HK-2 (cell line): ENCODE measurements around the gene AMZ1.

Experiments
- DNase-seq: peaks from one replicate; pipeline ENCODE4 v3.0.0-alpha.2; 2018; ENCODE audit not compliant: unreplicated experiment

The AMZ1 gene, protein sequence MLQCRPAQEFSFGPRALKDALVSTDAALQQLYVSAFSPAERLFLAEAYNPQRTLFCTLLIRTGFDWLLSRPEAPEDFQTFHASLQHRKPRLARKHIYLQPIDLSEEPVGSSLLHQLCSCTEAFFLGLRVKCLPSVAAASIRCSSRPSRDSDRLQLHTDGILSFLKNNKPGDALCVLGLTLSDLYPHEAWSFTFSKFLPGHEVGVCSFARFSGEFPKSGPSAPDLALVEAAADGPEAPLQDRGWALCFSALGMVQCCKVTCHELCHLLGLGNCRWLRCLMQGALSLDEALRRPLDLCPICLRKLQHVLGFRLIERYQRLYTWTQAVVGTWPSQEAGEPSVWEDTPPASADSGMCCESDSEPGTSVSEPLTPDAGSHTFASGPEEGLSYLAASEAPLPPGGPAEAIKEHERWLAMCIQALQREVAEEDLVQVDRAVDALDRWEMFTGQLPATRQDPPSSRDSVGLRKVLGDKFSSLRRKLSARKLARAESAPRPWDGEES

DNA sequence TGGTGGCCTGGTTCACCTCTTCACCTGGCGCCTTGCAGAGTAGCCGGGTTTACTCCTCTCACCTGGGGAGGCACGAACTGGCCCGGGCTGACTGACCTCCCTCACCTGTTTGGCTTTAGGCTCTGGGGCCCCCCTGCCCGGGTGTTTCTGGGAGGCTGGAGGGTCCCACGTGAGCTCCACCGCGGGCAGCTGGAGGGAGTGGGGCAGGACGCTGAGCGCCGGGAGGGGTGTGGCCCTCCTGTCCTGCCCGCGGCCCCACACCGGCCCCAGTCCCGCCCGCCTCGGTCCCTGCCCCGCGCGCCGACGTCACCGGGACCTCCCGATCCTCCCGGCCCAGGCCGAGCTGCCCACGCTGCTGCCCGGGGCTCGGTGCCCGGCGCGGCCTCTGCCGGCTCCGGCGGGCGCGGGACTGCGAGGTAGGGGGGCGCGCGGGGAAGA is at the start of gene AMZ1:
Gene AMZ1 (plus strand): TSS at position 322 of the 438 bp plus-strand sequence. CDS start 12,250 bp downstream, outside the sequence.
- peak; percentile 73 for DNase-seq

DNA sequence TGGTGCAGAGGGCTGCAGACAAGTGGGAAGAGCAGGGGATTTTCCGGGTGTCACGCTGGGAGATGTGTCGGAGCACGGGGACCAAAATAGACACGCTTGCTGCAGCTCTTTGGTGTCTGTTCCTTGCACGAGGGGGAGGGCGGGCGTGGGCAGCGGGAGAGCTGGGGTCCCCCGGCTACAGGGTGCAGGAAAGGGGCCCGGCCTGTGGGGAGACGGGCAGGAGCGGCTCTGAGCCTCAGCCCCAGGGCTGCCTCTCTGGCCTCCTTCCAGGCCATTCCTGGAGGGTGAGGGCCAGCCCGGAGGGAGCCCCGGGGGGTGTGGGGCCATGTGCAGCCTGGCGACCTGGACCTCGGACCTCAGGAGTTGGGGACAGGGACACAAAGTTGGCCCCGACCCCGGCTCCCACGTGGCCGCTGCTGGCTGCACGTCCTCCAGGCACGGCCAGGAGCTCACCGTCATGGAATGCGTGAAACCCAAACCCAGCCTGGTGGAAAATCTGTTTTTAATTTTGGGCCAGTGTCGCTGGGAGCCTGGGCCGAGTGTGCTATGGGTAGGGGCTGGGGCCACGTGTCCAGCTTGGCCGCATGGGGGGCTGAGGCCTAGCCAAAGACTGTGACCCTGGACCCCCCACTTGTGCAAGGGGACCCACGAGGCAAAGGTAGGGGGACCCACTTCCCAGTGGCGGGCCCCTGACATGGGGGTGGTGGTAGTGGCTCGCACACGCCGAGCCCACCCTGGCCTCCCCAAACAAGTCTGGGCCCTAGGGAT is 49.6 kb upstream of the AMZ1 start:
- peak; percentile 67 for DNase-seq

DNA sequence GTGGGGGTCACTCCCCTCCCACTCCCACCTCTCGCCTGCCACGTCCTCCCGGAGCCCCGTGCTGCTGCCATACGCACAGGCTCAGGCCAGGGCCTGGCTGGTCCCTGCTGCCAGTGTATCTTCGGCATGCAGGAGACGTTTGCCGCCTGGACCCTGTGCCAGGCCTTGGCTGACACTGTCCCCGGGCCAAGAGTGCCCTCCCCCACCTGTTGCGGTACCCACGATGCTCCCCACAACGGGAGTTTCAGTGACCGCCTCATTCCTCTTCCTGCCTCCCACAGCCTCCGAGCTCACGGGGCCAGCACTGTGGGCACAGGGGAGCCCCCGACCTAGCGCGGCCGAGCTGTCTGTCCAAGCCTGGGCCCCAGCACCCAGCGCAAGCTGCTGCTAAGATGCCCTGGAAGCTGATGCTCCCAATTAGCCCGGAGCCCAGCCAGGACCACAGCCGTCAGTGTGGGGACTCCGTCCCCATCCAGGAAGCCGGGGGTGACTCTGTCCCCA is 48.8 kb upstream of the AMZ1 start:
- DNase-seq = no peak

DNA sequence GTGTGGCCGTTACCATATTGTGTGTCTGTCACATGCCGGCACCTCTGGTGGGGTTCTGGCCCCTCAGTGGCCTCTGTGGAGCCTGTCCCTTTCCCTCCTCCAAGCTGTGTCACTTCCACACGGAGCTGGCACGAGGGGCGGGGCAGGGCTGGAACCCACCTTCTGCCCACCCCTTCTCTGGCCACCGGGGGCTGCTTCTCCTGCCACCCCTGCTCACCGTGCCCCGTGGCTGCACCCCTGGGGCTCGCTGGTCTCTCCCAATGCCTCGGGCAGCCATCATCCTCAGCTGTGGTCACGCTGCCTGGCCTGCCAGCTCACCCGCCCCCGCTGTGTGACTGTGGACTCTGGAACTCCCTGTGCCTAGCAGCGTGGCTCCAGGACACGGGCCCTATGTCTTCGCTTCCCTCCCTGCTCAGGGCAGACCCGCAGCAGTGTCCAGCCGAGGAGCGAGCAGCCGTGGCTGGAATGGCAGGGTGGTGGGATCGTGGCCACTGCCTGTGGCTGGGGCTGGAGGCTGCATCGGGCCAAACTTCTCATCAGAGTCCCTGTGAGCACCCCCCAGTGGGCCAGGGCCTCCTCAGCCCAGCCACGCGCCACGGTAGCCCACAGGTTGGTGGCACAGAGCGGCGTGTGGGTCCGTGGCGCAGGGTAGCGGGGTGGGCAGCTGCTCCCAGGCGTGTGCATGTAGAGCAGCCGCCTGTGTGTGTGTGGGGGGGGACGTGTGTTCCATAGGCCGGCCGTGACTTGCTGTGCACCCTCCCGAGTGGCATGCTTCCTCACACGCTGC is 48.1 kb upstream of the AMZ1 start:
- no peak for DNase-seq

DNA sequence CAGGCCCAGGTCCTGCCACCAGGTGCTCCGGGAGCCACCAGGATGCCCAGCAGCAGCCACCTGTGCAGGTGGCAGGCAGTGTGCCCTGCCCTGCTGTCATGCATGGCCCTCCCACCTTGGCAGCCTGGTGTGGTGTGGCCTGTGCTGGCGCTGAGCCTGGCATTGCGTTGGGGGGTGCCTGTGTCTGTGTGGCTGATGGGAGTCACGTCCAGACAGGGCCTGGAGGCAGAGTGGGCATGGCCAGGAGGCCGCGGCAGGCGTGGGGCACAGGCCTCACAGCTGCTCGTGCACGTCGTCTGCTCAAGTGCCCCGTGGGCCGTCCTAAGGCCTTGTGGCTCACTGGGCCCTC is 47.5 kb upstream of the AMZ1 start:
- DNase-seq = peak; percentile 66

DNA sequence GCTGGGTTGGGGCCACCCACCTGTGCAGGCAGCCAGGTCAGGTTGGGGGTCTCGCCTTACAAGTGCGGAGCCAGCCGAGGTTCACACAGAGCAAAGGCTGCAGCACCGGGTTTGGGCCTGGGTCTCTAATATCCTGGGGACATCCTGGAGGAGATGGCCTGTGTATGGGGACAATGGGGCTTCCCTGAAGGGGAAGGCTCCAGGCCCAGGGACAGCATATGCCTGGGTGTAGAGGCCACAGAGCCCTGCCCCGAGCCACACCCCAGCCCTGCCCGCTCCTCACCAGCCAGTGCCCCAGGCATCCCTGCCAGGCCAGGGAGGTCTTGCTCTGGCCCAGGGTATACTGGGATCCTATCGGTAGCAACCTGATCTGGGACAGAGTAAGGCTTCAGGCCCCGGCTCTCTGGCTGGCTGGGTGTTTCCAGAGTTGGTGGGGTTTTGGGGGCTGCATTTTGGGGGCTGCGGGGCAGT is 47.1 kb upstream of the AMZ1 start:
- DNase-seq = peak; percentile 55

DNA sequence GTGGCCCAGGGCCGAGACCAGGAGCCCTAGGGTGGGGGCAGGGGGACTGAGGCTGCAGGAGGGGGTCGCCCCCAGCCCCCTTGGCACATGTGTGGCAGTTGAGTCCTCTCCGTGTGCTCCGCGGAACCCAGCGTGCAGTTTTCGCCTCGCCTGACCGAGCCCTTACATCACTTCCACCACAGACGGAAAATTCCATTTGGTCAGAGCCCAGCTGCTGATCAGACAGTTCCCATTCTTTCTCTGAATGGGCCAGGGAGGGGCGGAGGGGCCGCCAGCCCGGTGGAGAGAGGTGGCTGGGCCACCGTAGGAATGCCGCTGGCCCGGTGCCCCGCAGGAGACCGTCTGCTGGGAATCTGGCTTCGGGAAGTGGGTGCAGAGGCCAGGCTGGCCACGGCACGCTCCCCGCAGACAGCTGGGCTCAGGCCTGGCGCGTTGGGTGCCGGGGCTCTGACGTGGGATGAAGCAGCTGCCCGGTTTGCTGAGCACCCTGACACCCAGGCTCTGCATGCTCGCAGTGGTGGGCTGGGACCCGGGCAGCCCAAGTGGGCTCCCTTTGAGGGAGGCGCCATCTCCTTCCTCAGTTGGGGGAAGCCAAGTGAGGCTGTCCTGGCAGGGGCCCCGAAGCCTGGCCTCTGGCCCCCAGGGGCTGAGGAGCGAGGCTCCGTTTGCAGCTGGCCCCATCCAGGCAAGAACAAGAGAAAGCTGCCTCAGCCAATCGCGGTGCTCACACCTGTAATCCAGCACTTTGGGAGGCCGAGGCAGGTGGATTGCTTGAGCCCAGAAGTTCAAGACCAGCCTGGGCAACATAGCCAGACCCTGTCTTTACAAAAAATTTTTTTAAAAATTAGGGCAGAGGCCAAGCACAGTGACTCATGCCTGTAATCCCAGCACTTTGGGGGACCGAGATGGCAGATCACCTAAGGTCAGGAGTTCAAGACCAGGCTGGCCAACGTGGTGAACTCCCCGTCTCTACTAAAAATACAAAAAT is 46.3 kb upstream of the AMZ1 start:
- DNase-seq = peak; percentile 95

DNA sequence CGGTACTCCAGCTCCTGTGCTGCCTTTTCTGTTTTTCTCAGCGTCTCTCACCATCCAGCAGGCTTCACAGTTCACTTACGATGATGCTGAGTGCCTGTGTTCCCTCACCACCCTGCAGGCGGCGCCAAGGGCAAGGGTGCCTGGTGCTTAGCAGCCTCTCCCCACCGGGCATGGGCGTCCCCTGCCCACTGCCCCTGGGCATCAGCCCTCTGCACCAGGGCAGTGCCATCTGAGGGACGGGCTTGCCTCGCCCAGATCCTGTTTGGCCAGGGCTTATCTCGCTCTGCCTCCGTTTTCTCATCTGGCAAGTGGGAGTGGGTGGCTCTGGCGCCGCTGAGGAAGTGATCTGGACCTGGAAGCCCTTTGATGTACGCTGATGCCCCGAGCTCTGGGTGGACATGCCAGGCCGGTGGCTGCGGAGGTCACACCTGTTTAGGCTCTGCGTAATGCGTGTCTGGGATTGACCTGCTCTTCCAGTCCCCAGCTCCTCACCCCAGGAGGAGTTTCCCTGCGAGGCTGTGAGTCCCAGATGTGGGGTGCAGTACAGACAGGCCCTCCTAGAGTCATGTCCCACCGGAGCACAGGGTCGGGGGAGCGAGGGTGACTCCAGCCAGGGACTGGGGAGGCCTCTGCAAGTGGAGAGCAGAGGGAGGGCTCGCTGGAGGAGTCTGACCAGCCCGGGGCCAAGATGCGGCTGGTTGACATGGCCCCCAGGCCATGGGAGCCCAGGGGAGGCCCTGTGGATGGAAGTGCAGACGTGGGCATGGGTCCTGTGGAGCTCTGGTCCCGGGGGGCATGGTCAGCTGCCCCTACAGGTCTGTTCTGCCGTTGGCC is 44.4 kb upstream of the AMZ1 start:
- DNase-seq = no peak

DNA sequence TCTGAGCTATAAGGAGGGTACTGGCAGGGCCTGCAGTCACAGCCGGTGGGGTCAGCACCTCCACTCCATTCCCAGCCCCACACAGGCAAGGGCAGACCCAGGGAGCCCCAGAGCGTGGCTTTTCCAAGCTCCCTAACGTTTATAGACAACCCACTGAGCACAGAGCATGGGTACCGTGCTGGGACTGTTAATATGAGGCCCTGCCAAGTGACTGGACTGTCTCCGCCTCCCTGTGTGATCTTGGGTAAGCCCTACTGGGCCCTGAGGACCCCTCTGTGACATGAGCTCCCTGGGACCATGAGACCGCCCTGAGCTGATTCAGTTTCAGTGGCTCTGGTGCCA is 43.8 kb upstream of the AMZ1 start:
- no peak for DNase-seq

DNA sequence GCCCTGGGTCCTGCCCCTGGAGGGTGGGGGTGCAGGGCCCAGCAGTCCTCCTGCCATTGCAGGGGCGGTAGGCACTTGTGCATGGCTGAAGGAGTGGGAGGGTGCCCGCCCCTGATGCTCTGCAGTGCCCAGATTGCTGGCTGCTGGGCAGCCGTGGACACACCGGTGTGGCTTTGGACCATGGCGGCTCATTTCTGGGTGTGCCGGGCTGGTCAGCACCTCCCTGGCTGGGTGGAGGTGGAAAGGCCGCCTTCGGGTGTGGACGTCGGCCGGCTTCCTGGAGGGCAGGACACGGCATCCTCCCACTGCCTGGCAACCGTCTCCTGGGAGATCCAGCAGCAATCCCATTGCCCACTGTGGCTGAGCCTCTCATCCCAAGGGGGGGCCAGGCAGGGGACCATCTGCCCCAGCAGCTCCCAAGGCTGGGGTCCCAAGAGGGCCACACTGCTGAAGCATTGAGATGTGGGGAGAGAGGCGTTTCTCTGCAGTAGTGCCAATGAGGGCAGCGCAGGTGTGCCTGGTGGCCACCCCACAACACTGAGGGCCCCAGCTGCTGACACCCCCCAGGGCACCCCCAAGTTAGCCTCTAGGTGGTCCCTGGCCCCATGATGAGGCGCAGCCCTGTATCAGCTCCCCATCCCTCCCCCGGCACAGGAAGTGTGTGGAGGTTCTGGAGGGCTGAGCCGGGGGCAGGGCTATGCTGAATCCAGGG is 43.3 kb upstream of the AMZ1 start:
- DNase-seq = no peak

DNA sequence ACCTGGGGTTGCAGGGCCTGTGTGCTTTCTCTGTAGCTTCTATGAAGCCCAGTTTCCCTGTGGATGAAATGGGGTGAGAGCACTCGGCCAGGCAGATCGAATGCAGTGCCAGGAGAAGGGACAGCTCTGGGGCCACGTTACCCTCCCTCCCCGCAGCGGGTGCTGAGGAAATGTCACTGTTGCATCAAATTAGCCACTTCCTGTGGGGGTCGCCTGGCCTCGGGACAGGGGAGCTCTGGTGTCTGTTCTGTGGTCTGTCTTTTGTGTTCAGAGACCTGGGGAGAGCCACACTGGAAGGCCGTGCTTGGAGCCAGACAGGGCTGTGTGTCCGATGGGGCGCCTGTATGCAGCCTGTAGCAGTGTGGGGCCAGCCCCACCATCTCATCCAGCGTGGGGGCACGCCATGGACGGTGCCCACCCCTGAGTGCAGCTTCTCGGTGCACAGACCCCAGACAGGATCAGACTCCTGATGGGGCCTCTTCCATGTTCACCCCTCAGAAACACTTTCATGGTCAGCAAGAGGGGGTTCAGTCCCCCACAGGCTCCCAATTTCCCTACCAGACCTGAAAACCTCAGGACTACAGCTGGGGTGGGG is 42.6 kb upstream of the AMZ1 start:
- peak; percentile 51 for DNase-seq

DNA sequence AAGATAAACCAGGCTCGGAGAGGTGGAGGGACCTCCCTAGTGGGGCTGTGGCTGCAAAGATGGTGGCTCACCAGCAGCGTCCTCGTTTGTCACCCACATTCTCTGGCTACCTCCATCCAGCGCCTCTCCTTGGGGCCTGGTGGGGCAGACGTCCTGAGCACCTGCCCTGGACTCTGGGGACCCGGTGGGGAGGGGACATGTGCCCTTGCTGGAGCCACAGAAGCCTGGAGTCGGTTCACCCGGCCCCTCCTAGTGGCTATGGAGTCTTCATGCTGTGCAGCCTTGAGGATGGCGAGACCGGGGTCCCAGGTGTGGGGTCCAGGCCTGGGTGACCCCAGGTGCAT is 41.7 kb upstream of the AMZ1 start:
- no peak for DNase-seq

DNA sequence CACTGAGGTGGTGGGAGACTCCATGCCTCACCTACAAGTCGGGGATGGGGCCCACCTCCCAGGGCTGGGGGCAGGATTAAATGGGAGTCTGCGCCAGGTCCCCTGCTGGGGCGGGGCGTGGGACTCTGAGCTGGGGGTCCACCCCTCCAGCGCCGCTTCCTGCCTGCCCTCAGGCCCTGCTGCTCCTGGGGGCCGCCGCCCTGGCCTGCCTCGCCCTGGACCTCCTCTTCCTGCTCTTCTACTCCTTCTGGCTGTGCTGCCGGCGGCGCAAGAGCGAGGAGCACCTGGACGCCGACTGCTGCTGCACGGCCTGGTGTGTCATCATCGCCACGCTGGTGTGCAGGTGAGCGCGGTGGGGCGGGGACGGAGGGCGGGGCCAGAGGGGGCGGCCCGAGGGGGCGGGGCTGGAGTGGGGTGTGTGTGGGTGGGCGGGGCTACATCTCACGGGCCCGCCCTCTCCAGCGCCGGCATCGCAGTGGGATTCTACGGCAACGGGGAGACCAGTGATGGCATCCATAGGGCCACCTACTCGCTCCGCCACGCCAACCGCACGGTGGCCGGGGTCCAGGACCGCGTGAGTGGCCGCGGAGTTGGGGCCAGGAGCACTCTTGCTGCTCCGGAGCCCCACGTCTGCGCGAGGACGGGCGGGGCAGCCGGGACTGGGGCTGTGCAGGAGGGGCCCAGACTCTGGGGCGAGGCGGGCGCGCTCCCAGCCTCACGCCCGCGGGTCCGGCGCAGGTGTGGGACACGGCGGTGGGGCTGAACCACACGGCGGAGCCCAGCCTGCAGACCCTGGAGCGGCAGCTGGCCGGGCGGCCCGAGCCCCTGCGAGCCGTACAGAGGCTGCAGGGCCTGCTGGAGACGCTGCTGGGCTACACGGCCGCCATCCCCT is 41.1 kb upstream of the AMZ1 start:
- DNase-seq = no peak

DNA sequence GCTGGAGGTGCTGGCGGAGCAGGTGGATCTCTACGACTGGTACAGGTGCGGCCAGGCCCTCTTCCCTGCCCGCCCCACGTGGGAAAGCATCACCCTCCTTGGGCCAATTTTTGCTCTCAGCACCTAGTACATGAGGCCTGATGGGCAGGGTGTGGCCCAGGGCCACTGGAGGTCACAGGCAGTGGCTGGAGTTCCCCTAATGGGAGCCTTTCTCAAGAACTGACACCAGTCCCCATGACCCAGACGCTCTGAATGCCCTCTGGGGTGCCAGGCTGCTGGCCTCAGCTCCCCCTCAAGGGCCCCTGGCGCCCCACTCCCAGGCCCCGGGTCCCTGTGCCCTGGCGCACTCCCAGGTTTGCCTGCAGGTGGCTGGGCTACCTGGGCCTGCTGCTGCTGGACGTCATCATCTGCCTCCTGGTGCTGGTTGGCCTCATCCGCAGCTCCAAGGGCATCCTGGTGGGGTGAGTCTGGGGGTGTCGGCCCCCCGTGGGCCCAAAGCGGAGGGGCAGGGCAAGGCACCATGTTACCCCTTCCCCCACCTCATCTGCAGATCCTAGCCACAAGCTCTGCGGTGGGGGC is 40.3 kb upstream of the AMZ1 start:
- no peak for DNase-seq

DNA sequence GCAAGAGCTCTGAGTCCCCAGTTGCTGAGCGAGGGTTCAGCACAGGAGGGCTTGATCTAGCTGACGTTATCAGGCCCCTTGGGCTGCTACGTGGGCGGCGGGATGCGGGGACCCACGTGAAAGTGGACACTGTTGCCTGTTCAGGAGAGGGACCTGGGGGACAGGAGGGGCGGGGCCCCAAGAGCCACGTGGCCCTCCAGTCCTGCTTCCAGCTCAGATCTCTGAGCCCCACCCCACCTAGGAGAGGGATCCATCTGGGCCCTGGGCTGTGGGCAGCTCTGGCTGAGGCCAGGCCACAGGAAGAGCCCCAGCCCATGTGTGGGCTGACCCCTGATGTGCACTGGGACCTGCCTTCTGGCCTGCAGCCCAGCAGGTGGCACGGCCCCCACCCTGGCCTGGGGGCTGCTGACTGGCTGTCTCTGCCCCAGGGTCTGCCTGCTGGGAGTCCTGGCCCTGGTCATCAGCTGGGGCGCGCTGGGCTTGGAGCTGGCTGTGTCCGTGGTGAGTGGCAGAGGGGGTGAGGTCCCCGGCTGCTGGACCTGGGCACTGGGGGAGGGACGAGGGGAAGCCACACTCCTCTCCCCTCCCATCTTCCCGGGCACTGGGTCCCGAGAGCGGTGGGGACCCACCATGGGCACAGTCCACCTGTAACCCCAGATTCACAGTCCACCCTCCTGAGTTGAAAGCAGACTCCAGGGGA is 38.7 kb upstream of the AMZ1 start:
- no peak for DNase-seq

DNA sequence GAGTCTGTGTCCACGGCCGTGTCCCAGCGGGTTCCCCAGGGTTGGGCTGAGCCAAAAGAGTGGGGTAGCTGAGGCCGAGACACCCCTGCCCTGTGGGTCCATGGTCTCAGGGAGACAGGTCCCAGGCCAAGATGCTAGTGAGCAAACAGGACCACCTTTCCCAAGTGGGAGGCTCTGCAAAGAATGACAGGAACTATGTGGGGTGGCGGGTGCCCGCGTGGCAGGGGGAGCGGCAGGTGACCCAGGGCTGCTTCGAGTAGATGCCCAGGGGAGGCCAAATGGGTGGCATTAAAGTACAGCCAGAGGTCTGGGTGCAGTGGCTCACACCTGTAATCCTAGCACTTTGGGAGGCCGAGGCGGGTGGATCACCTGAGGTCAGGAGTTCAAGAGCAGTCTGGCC is 38.0 kb upstream of the AMZ1 start:
- DNase-seq = no peak

DNA sequence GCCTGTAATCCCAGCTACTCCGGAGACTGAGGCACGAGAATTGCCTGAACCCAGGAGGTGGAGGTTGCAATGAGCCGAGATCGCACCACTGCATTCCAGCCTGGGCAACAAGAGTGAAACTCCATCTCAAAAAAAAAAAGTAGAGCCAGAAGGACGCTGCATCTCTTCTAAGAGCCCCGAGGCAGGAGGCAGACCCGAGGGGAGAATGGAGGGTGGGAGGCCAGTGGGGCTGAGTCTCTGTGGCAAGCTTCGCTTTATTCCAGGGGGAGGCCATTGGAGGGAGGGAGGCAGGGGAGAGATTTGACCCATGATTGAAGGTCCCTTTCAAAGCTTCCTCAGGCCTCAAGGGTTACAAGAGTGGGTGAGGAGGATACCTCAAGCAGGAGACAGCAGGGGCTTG is 37.6 kb upstream of the AMZ1 start:
- DNase-seq = no peak
